Peyer's patch (tissue), 4 donors: ENCODE measurements around the gene CDSN.

Source experiments
- CTCF ChIP-seq, 6 experiments: fragments of 450-650 bp in 4 of 6; fragments of 200-600 bp in 2 of 6; sonication (generic) in 1 of 6; IDR thresholded peaks; one replicate each; pipeline ENCODE4 v1.5.1; 2017 to 2019; ENCODE audit warnings: antibody characterized with exemption in 6 of 6, mild to moderate bottlenecking in 3 of 6, moderate library complexity in 1 of 6
- POLR2A ChIP-seq, 2 donors: fragments of 450-650 bp; IDR thresholded peaks; one replicate each; pipeline ENCODE4 v1.5.1; 2017; ENCODE audit warnings: antibody characterized with exemption in 2 of 2, mild to moderate bottlenecking in 2 of 2, moderate library complexity in 2 of 2

DNA sequence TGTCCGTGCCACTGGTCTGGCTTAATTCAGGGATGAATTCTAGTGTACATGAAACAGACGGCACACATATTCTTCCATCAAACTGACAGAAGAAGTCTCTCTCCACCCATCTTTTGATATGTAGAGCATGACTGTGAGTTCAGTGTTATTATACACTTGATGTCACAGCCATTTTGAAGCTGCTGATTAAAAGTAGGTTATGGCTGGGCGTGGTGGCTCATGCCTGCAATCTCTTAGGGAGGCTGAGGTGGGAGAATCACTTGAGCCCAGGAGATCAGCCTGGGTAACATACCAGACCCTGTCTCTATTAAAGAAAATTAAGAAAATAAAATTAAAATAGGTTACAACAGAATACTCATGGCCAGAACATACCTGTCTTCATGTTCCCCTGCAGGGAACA, 28.6 kb downstream of the CDSN start:
- TF ChIP-seq CTCF (IDR thresholded peaks at IDR 0.05) = no peak
- TF ChIP-seq POLR2A (IDR thresholded peaks at IDR 0.05) = no peak
